Fibroblast of lung (primary cell): ENCODE measurements around the gene APOD. TPM values are rescaled to one million over a fixed set of nuclear protein-coding genes. Genes with fewer than 3 reads are reported as not detected.

ENCODE experiments used
- DNase-seq, 2 donors: peaks; one replicate each; pipeline versions ENCODE4 v3.0.0 to v3.0.0-alpha.2; 2010; ENCODE audit warnings: low read depth in 2 of 2
- H2AFZ ChIP-seq: 2 replicates; pipeline ENCODE4 v1.5.1; 2012; ENCODE audit warnings: low read length, control low read depth, inconsistent platforms
- H3K27ac ChIP-seq: 2 replicates; pipeline ENCODE4 v1.5.1; 2011; ENCODE audit warnings: low read length, control low read depth; ENCODE audit not compliant: insufficient read depth
- H3K27me3 ChIP-seq: 2 replicates; pipeline ENCODE4 v1.5.1; 2011; ENCODE audit warnings: mild to moderate bottlenecking, low read length; ENCODE audit not compliant: control insufficient read depth, insufficient read depth
- H3K36me3 ChIP-seq: 2 replicates; pipeline ENCODE4 v1.5.1; 2011; ENCODE audit warnings: low read length; ENCODE audit not compliant: control insufficient read depth, insufficient read depth
- H3K4me1 ChIP-seq: 2 replicates; pipeline ENCODE4 v1.5.1; 2011; ENCODE audit warnings: low read length; ENCODE audit not compliant: control insufficient read depth, insufficient read depth; ENCODE audit errors: extremely low read depth
- H3K4me2 ChIP-seq: 2 replicates; pipeline ENCODE4 v1.5.1; 2011; ENCODE audit warnings: low read length, control low read depth; ENCODE audit not compliant: insufficient read depth; ENCODE audit errors: extremely low read depth
- H3K4me3 ChIP-seq, 4 experiments: fragments of 200-600 bp in 1 of 4; sonication (generic) in 1 of 4; replicated peaks in 1 of 4; 2 replicates each; pipeline ENCODE4 v1.5.1; 2011 to 2016; ENCODE audit warnings: low read length in 4 of 4, low read depth in 3 of 4, mild to moderate bottlenecking in 3 of 4, control low read depth in 2 of 4, inconsistent platforms in 1 of 4, mixed read lengths in 1 of 4; ENCODE audit not compliant: insufficient read depth in 1 of 4; ENCODE audit errors: control extremely low read depth in 1 of 4
- H3K79me2 ChIP-seq: 2 replicates; pipeline ENCODE4 v1.5.1; 2012; ENCODE audit warnings: mild to moderate bottlenecking, low read length, inconsistent platforms; ENCODE audit not compliant: control insufficient read depth, insufficient read depth
- H3K9ac ChIP-seq: 2 replicates; pipeline ENCODE4 v1.5.1; 2011; ENCODE audit warnings: mild to moderate bottlenecking, low read length, control low read depth; ENCODE audit not compliant: insufficient read depth
- H3K9me3 ChIP-seq: 2 replicates; pipeline ENCODE4 v1.5.1; 2012; ENCODE audit warnings: low read depth, low read length; ENCODE audit not compliant: control insufficient read depth, insufficient read depth
- H4K20me1 ChIP-seq: 2 replicates; pipeline ENCODE4 v1.5.1; 2011; ENCODE audit warnings: low read length; ENCODE audit not compliant: control insufficient read depth, insufficient read depth; ENCODE audit errors: extremely low read depth
- EZH2 ChIP-seq: IDR thresholded peaks from 2 replicates; pipeline ENCODE4 v1.5.1; 2012; ENCODE audit warnings: low read length, control low read depth, mild to moderate bottlenecking; ENCODE audit errors: missing control alignments
- polyA plus RNA-seq, 2 donors: library from polyadenylated mRNA; depleted of rRNA in 1 of 2; stranded (reverse) in 1 of 2; unstranded in 1 of 2; fragments of >200 nt; gene quantifications; 2 replicates each; pipeline ENCODE4 v1.2.1, GENCODE V29; 2011 to 2012; ENCODE audit warnings: missing spikeins in 1 of 2
- total RNA-seq: library from RNA; depleted of rRNA; stranded (reverse); fragments of >200 nt; gene quantifications from 2 replicates; pipeline ENCODE4 v1.2.1, GENCODE V29; 2014
- TF ChIP-seq, protein P1 (sequence below), 2 donors: IDR thresholded peaks in 1 of 2; conservative IDR thresholded peaks in 1 of 2; 1 replicate in 1 of 2; 2 replicates in 1 of 2; pipeline ENCODE4 v1.5.1; 2011 to 2012; ENCODE audit warnings: low read length in 2 of 2, control low read depth in 1 of 2, inconsistent platforms in 1 of 2, low read depth in 1 of 2, mild to moderate bottlenecking in 1 of 2

Gene APOD
- total and polyA plus RNA-seq, 2 donors (not counting 1 experiment from before 2014, with no cell fraction given): 1.9 to 3.6 TPM

DNA sequence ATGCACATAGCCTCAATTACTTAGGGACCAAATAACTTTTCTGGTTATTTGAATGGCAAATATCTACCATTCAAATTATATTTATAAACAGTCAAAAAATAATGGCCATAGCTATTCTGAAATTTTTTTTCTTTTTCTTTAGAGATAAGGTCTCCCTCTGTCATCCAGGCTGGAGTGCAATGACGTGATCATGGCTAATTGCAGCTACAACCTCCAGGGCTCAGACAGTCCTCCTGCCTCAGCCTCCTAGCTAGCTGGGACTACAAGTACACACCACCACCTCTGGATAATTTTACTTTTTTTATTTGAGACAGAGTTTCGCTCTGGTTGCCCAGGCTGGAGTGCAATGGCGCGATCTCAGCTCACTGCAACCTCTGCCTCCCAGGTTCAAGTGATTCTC lies 57.2 kb downstream of the APOD start:
- Histone ChIP-seq H3K4me1 (no peaks in the 10 kb centered on the region), H3K36me3 (no peaks in the 10 kb centered on the region), H3K4me2 (no peak overlapping the region), H3K4me3 (no peak overlapping the region), H3K27ac (no peak overlapping the region), H3K27me3 (no peaks in the 10 kb centered on the region), H3K9me3 (no peaks in the 10 kb centered on the region), H2AFZ (no peak overlapping the region), H3K79me2 (no peaks in the 10 kb centered on the region), H4K20me1 (no peaks in the 10 kb centered on the region), H3K9ac (no peak overlapping the region)
- TF ChIP-seq EZH2: no peak
- TF ChIP-seq, protein P1, sequence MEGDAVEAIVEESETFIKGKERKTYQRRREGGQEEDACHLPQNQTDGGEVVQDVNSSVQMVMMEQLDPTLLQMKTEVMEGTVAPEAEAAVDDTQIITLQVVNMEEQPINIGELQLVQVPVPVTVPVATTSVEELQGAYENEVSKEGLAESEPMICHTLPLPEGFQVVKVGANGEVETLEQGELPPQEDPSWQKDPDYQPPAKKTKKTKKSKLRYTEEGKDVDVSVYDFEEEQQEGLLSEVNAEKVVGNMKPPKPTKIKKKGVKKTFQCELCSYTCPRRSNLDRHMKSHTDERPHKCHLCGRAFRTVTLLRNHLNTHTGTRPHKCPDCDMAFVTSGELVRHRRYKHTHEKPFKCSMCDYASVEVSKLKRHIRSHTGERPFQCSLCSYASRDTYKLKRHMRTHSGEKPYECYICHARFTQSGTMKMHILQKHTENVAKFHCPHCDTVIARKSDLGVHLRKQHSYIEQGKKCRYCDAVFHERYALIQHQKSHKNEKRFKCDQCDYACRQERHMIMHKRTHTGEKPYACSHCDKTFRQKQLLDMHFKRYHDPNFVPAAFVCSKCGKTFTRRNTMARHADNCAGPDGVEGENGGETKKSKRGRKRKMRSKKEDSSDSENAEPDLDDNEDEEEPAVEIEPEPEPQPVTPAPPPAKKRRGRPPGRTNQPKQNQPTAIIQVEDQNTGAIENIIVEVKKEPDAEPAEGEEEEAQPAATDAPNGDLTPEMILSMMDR (conservative IDR thresholded peaks at IDR 0.05 in 1 of 2, IDR thresholded peaks at IDR 0.05 in 1 of 2; ENCODE audit: low read depth in 1 of 2, low read length in 2 of 2): no peak
- DNase-seq: no peak

GRCh38 chr3:195524171-195524896 lies 59.4 kb downstream of the APOD start:
- Histone ChIP-seq H2AFZ (no peak overlapping the region), H3K27ac (no peak overlapping the region), H4K20me1 (no peaks in the 10 kb centered on the region), H3K9ac (no peak overlapping the region), H3K4me1 (no peaks in the 10 kb centered on the region), H3K36me3 (no peaks in the 10 kb centered on the region), H3K9me3 (no peaks in the 10 kb centered on the region), H3K4me2 (no peak overlapping the region), H3K27me3 (no peaks in the 10 kb centered on the region), H3K79me2 (no peaks in the 10 kb centered on the region), H3K4me3 (no peak overlapping the region)
- TF ChIP-seq EZH2: no peak
- TF ChIP-seq, protein P1 (conservative IDR thresholded peaks at IDR 0.05 in 1 of 2, IDR thresholded peaks at IDR 0.05 in 1 of 2; ENCODE audit: low read depth in 1 of 2, low read length in 2 of 2): no peak
- DNase-seq: no peak

DNA sequence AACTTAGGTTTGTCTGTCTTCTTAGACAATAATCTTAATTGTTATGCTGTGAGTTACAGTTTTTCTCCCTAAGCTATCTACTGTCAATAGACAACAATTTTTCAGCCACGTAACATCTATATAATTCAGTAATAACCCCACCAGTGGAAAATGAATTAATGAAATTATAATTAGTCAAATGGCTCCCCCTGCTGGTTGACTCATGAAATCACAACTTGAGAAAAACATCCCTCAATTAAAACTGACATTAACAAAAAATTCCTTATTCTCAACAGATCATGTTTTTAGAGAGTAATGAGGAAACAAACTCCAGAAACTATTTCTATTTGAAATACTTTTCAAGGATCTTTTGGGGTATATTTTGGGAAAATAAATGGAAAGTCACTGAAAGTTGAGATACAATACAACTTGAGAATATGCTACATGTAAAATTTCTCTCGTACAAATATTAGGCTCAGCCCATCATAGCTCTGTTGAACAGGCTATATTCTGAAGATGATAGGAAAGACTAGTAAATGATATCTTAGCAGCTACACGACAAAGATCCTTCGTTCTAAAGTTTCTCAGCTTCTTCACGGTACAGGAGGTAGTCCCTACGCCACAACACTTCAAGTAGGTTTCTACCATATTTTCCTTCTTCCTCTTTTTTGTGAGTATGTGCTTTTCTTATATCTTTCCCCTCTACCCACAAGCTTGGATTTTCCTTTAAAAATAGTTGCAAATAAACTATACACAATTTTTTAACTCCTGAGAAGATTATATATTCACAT lies 61.3 kb downstream of the APOD start:
- no peak overlapping the region for H3K4me2 ChIP-seq
- no peaks in the 10 kb centered on the region for H3K27me3 ChIP-seq
- no peak overlapping the region for H3K27ac ChIP-seq
- H4K20me1 ChIP-seq: no peaks in the 10 kb centered on the region
- no peaks in the 10 kb centered on the region for H3K4me1 ChIP-seq
- no peak overlapping the region for H3K9ac ChIP-seq
- TF ChIP-seq, protein P1 (conservative IDR thresholded peaks at IDR 0.05 in 1 of 2, IDR thresholded peaks at IDR 0.05 in 1 of 2; ENCODE audit: low read depth in 1 of 2, low read length in 2 of 2): peak; percentile 36 to 48
- TF ChIP-seq EZH2: no peak
- H3K4me3 ChIP-seq: no peak overlapping the region
- H2AFZ ChIP-seq: no peak overlapping the region
- no peaks in the 10 kb centered on the region for H3K36me3 ChIP-seq
- DNase-seq: peak in 1 of 2 donors; percentile 58
- no peaks in the 10 kb centered on the region for H3K9me3 ChIP-seq
- H3K79me2 ChIP-seq: no peaks in the 10 kb centered on the region

Other genes with a start within 250 kb of the APOD start
- gene ACAP2, start 140.9 kb downstream of the APOD start, total RNA-seq: 77.3 and 86.5 TPM in 2 replicates
- gene ACAP2, start 140.9 kb downstream of the APOD start, polyA plus RNA-seq: 27.2 and 33.7 TPM in 2 replicates
- 89.1 and 134 TPM in 2 replicates for gene PPP1R2, start 40.6 kb downstream of the APOD start, total RNA-seq
- gene PPP1R2, start 40.6 kb downstream of the APOD start, polyA plus RNA-seq: 22.0 and 28.9 TPM in 2 replicates
- under 0.01 and 0.66 TPM in 2 replicates for gene MUC20, start 137.0 kb upstream of the APOD start, total RNA-seq
- 0.16 and 0.54 TPM in 2 replicates for gene MUC20, start 137.0 kb upstream of the APOD start, polyA plus RNA-seq
- gene MUC4, start 228.0 kb upstream of the APOD start, total RNA-seq: not detected in 2 replicates
- gene MUC4, start 228.0 kb upstream of the APOD start, polyA plus RNA-seq: not detected in 2 replicates